Measurements from ENCODE around the gene KIAA0232. TPM values are rescaled to one million over a fixed set of nuclear protein-coding genes. Genes with fewer than 3 reads are reported as not detected.
A peak's percentile ranks its signal among the peaks of the same experiment; 100 is the strongest.

Gene KIAA0232
- total RNA-seq, 1 donor from 2014 or later, result 28.1 TPM

DNA sequence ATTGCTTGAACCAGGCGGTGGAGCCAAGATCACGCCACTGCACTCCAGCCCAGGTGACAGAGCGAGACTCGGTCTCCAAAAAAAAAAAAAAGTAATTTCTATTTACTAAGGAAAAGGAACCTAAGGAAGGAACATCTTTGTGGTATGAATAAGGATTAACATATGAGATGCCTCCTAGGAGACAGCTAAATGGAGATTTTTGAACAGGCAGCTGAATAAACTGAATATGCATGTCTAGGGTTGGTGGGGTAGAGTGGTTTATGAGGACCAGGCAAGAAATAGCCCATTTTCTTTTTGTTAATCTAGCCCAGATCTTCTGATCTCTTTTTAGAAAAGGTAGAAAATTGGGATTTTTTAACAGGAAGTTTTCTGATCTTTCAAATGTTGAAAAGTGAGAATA lies 67.2 kb downstream of the KIAA0232 start:
- ATAC-seq, result no peak
- intact Hi-C loops (cut with DNase I), result no loop called here

DNA sequence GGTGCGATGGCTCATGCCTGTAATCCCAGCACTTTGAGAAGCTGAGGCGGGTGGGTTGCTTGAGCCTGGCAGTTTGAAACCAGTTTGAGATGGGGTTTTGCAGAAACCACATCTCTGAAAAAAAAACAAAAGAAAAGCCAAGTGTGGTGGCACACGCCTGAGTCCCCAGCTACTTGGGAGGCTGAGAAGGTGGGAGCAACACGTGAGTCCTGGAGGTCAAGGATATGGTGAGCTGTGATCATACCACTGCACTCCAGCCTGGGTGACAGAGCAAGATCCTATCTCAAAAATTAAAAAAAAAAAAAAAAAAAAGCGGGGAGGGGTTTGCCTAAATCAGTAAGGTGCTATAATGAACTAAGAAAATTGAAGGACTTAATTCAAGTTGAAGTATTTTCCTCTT lies 68.9 kb downstream of the KIAA0232 start:
- DNase-seq (no peak), ATAC-seq (no peak)
- Histone ChIP-seq H3K4me3 (no peak overlapping the region), H3K4me1 (peaks cover 13% of the 10 kb centered on the region), H3K27me3 (ENCODE audit: low read depth) (no peaks in the 10 kb centered on the region), H3K9me3 (peaks cover 9% of the 10 kb centered on the region), H3K36me3 (peaks cover 14% of the 10 kb centered on the region), H3K27ac (no peak overlapping the region)
- TF ChIP-seq, protein P1, sequence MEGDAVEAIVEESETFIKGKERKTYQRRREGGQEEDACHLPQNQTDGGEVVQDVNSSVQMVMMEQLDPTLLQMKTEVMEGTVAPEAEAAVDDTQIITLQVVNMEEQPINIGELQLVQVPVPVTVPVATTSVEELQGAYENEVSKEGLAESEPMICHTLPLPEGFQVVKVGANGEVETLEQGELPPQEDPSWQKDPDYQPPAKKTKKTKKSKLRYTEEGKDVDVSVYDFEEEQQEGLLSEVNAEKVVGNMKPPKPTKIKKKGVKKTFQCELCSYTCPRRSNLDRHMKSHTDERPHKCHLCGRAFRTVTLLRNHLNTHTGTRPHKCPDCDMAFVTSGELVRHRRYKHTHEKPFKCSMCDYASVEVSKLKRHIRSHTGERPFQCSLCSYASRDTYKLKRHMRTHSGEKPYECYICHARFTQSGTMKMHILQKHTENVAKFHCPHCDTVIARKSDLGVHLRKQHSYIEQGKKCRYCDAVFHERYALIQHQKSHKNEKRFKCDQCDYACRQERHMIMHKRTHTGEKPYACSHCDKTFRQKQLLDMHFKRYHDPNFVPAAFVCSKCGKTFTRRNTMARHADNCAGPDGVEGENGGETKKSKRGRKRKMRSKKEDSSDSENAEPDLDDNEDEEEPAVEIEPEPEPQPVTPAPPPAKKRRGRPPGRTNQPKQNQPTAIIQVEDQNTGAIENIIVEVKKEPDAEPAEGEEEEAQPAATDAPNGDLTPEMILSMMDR (IDR thresholded peaks at IDR 0.05), result no peak
- intact Hi-C loops (cut with DNase I), result no loop called here

More for the DNA sequence above, 67.2 kb downstream of the KIAA0232 start:
- Histone ChIP-seq H3K4me3 (no peak overlapping the region), H3K27me3 (ENCODE audit: low read depth) (no peaks in the 10 kb centered on the region), H3K9me3 (peaks cover 9% of the 10 kb centered on the region), H3K36me3 (peaks cover 24% of the 10 kb centered on the region), H3K4me1 (peaks cover 5% of the 10 kb centered on the region), H3K27ac (no peak overlapping the region)
- no peak for DNase-seq
- TF ChIP-seq, protein P1 (IDR thresholded peaks at IDR 0.05), result no peak

DNA sequence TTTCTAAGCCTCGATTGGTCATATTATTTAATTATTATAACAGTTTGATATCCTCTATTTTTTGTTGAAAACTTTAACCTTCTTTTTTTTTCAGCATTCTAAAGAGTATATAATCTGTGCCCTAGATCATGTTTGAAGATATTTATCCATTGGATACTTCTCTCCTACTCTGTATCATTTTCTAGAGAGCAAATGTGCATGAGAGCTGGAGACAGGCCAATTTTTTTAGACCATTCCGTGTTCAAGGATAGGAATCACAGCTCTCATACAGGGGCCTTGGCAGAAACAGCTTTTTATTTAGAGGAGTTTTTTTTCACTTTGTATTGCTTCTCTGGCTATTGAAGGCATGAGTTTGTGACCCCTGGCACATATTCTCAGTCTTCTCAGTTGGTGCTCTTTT lies 69.4 kb downstream of the KIAA0232 start:
- intact Hi-C loops (cut with DNase I), result no loop called here
- Histone ChIP-seq H3K36me3 (peaks cover 14% of the 10 kb centered on the region), H3K4me1 (peaks cover 13% of the 10 kb centered on the region), H3K27me3 (ENCODE audit: low read depth) (no peaks in the 10 kb centered on the region), H3K27ac (no peak overlapping the region), H3K4me3 (no peak overlapping the region), H3K9me3 (peaks cover 9% of the 10 kb centered on the region)
- DNase-seq (no peak), ATAC-seq (no peak)
- TF ChIP-seq, protein P1 (IDR thresholded peaks at IDR 0.05), result no peak

DNA sequence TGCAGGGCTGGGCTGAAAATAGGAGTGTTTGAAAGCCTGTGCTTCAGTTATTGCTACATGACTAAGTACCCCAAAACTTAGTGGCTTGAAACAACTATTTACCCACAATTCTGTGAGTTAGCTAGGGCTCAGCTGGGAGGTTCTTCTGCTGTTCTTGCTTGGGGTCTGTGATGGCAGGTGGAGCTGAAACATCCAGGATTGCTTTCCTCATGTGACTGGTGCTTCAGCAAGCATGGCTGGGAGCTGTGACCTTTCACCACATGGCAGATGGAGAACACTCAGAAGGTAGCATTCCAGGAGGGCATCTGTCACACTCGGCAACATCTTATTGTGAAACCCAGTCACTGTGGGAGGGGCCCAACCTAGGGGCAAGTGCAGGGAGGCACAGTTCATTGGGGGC lies 70.1 kb downstream of the KIAA0232 start:
- H3K27me3 ChIP-seq (ENCODE audit: low read depth), result no peaks in the 10 kb centered on the region
- intact Hi-C loops (cut with DNase I), result no loop called here
- peaks cover 20% of the 10 kb centered on the region for H3K36me3 ChIP-seq
- H3K9me3 ChIP-seq, result peaks cover 9% of the 10 kb centered on the region
- no peak overlapping the region for H3K4me3 ChIP-seq
- no peak overlapping the region for H3K27ac ChIP-seq
- peaks cover 13% of the 10 kb centered on the region for H3K4me1 ChIP-seq
- no peak for ATAC-seq
- DNase-seq, result no peak
- TF ChIP-seq, protein P1 (IDR thresholded peaks at IDR 0.05), result no peak

DNA sequence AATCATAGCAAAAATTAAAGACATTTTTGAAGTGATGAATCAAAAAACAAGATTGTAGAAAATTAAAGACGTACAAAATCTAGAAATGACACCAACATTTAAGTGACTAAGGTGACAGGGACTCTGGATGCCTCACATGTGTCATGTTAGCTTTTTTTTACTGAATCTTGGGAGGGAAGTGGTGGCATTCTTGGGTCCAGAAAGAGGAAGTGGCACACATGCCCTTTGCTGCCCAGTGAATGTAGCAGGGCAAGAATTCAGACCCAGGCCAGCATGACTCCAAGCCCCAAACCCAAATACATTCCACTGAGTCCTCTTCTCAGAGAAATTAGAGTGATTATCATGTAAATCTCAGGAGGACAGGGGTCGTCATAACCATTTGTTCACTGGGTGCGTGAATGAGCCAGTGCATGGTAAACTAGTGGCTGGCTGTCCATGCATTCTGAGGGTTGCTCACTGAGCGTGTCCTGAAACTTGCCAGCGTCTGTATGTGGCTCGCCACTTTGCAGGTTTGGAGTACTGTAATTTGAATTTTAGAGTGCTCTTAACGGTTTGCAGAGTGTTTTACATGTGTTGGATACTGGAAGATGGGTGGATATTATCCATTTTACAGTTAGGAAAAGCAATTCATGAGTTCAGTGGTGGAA lies 71.7 kb downstream of the KIAA0232 start:
- ATAC-seq, result peak; percentile 37 to 58

More for the DNA sequence above, 71.7 kb downstream of the KIAA0232 start:
- H3K9me3 ChIP-seq, result peaks cover 9% of the 10 kb centered on the region
- no peak overlapping the region for H3K27ac ChIP-seq
- DNase-seq, result no peak
- H3K36me3 ChIP-seq, result peaks cover 24% of the 10 kb centered on the region
- H3K27me3 ChIP-seq (ENCODE audit: low read depth), result no peaks in the 10 kb centered on the region
- peaks cover 13% of the 10 kb centered on the region for H3K4me1 ChIP-seq
- intact Hi-C loops (cut with DNase I), result no loop called here
- TF ChIP-seq, protein P1 (IDR thresholded peaks at IDR 0.05), result no peak
- no peak overlapping the region for H3K4me3 ChIP-seq
